Fibroblast of lung (primary cell): ENCODE data around the gene SLC52A3. TPM values are rescaled to one million over a fixed set of nuclear protein-coding genes. Genes with fewer than 3 reads are reported as not detected.

Experiments
- DNase-seq, 2 donors: peaks; one replicate each; pipeline versions ENCODE4 v3.0.0 to v3.0.0-alpha.2; 2010; ENCODE audit warnings: low read depth in 2 of 2
- H2AFZ ChIP-seq: 2 replicates; pipeline ENCODE4 v1.5.1; 2012; ENCODE audit warnings: low read length, control low read depth, inconsistent platforms
- H3K27ac ChIP-seq: 2 replicates; pipeline ENCODE4 v1.5.1; 2011; ENCODE audit warnings: low read length, control low read depth; ENCODE audit not compliant: insufficient read depth
- H3K27me3 ChIP-seq: 2 replicates; pipeline ENCODE4 v1.5.1; 2011; ENCODE audit warnings: mild to moderate bottlenecking, low read length; ENCODE audit not compliant: control insufficient read depth, insufficient read depth
- H3K36me3 ChIP-seq: 2 replicates; pipeline ENCODE4 v1.5.1; 2011; ENCODE audit warnings: low read length; ENCODE audit not compliant: control insufficient read depth, insufficient read depth
- H3K4me1 ChIP-seq: 2 replicates; pipeline ENCODE4 v1.5.1; 2011; ENCODE audit warnings: low read length; ENCODE audit not compliant: control insufficient read depth, insufficient read depth; ENCODE audit errors: extremely low read depth
- H3K4me2 ChIP-seq: 2 replicates; pipeline ENCODE4 v1.5.1; 2011; ENCODE audit warnings: low read length, control low read depth; ENCODE audit not compliant: insufficient read depth; ENCODE audit errors: extremely low read depth
- H3K4me3 ChIP-seq, 4 experiments: fragments of 200-600 bp in 1 of 4; sonication (generic) in 1 of 4; replicated peaks in 1 of 4; 2 replicates each; pipeline ENCODE4 v1.5.1; 2011 to 2016; ENCODE audit warnings: low read length in 4 of 4, low read depth in 3 of 4, mild to moderate bottlenecking in 3 of 4, control low read depth in 2 of 4, inconsistent platforms in 1 of 4, mixed read lengths in 1 of 4; ENCODE audit not compliant: insufficient read depth in 1 of 4; ENCODE audit errors: control extremely low read depth in 1 of 4
- H3K79me2 ChIP-seq: 2 replicates; pipeline ENCODE4 v1.5.1; 2012; ENCODE audit warnings: mild to moderate bottlenecking, low read length, inconsistent platforms; ENCODE audit not compliant: control insufficient read depth, insufficient read depth
- H3K9ac ChIP-seq: 2 replicates; pipeline ENCODE4 v1.5.1; 2011; ENCODE audit warnings: mild to moderate bottlenecking, low read length, control low read depth; ENCODE audit not compliant: insufficient read depth
- H3K9me3 ChIP-seq: 2 replicates; pipeline ENCODE4 v1.5.1; 2012; ENCODE audit warnings: low read depth, low read length; ENCODE audit not compliant: control insufficient read depth, insufficient read depth
- H4K20me1 ChIP-seq: 2 replicates; pipeline ENCODE4 v1.5.1; 2011; ENCODE audit warnings: low read length; ENCODE audit not compliant: control insufficient read depth, insufficient read depth; ENCODE audit errors: extremely low read depth
- CTCF ChIP-seq, 2 donors: IDR thresholded peaks in 1 of 2; conservative IDR thresholded peaks in 1 of 2; 1 replicate in 1 of 2; 2 replicates in 1 of 2; pipeline ENCODE4 v1.5.1; 2011 to 2012; ENCODE audit warnings: low read length in 2 of 2, control low read depth in 1 of 2, inconsistent platforms in 1 of 2, low read depth in 1 of 2, mild to moderate bottlenecking in 1 of 2
- EZH2 ChIP-seq: IDR thresholded peaks from 2 replicates; pipeline ENCODE4 v1.5.1; 2012; ENCODE audit warnings: low read length, control low read depth, mild to moderate bottlenecking; ENCODE audit errors: missing control alignments
- polyA plus RNA-seq, 2 donors: library from polyadenylated mRNA; depleted of rRNA in 1 of 2; stranded (reverse) in 1 of 2; unstranded in 1 of 2; fragments of >200 nt; gene quantifications; 2 replicates each; pipeline ENCODE4 v1.2.1, GENCODE V29; 2011 to 2012; ENCODE audit warnings: missing spikeins in 1 of 2
- total RNA-seq: library from RNA; depleted of rRNA; stranded (reverse); fragments of >200 nt; gene quantifications from 2 replicates; pipeline ENCODE4 v1.2.1, GENCODE V29; 2014

SLC52A3 gene
- total and polyA plus RNA-seq, 2 donors (not counting 1 experiment from before 2014, with no cell fraction given), result not detected

GRCh38 chr20:792248-792647 is 23.9 kb upstream of the SLC52A3 start:
- Histone ChIP-seq H3K4me2 (no peak overlapping the region), H3K27ac (no peak overlapping the region), H3K4me3 (no peak overlapping the region), H4K20me1 (no peaks in the 10 kb centered on the region), H3K79me2 (no peaks in the 10 kb centered on the region), H3K27me3 (no peaks in the 10 kb centered on the region), H3K4me1 (no peaks in the 10 kb centered on the region), H3K9me3 (no peaks in the 10 kb centered on the region), H3K9ac (no peak overlapping the region), H3K36me3 (no peaks in the 10 kb centered on the region), H2AFZ (no peak overlapping the region)
- TF ChIP-seq EZH2, result no peak
- no peak for TF ChIP-seq CTCF (conservative IDR thresholded peaks at IDR 0.05 in 1 of 2, IDR thresholded peaks at IDR 0.05 in 1 of 2; ENCODE audit: low read depth in 1 of 2, low read length in 2 of 2)
- no peak for DNase-seq

- Histone ChIP-seq H3K4me1 (no peaks in the 10 kb centered on the region), H3K27ac (no peak overlapping the region), H3K9me3 (no peaks in the 10 kb centered on the region), H3K4me2 (no peak overlapping the region), H3K4me3 (no peak overlapping the region), H3K9ac (no peak overlapping the region), H3K27me3 (no peaks in the 10 kb centered on the region), H2AFZ (no peak overlapping the region), H4K20me1 (no peaks in the 10 kb centered on the region), H3K79me2 (no peaks in the 10 kb centered on the region), H3K36me3 (no peaks in the 10 kb centered on the region)
- no peak for DNase-seq
- TF ChIP-seq EZH2 (no peak), CTCF (conservative IDR thresholded peaks at IDR 0.05 in 1 of 2, IDR thresholded peaks at IDR 0.05 in 1 of 2; ENCODE audit: low read depth in 1 of 2, low read length in 2 of 2) (no peak)
Measured at GRCh38 chr20:791056-791455, 22.8 kb upstream of the SLC52A3 start.

GRCh38 chr20:787825-788224 is 19.5 kb upstream of the SLC52A3 start:
- Histone ChIP-seq H3K4me2 (no peak overlapping the region), H3K9me3 (no peaks in the 10 kb centered on the region), H3K4me3 (no peak overlapping the region), H2AFZ (no peak overlapping the region), H3K79me2 (no peaks in the 10 kb centered on the region), H4K20me1 (no peaks in the 10 kb centered on the region), H3K4me1 (no peaks in the 10 kb centered on the region), H3K36me3 (no peaks in the 10 kb centered on the region), H3K9ac (no peak overlapping the region), H3K27me3 (no peaks in the 10 kb centered on the region), H3K27ac (no peak overlapping the region)
- no peak for DNase-seq
- TF ChIP-seq EZH2 (no peak), CTCF (conservative IDR thresholded peaks at IDR 0.05 in 1 of 2, IDR thresholded peaks at IDR 0.05 in 1 of 2; ENCODE audit: low read depth in 1 of 2, low read length in 2 of 2) (no peak)
